OCI-LY3 (cell line): ENCODE data around the gene FHOD3.

Experiments
- CTCF ChIP-seq: fragments of 200-600, 300-600 bp; sonication (generic); IDR thresholded peaks from 2 replicates; pipeline ENCODE4 v1.5.1; 2014; ENCODE audit warnings: antibody characterized with exemption, low read length, low read depth
- EZH2phosphoT487 ChIP-seq: fragments of 200-600 bp; shearing (Covaris generic); IDR thresholded peaks from 2 replicates; pipeline ENCODE4 v1.6.1; 2018; ENCODE audit warnings: antibody characterized with exemption, mixed run types, low read depth

DNA sequence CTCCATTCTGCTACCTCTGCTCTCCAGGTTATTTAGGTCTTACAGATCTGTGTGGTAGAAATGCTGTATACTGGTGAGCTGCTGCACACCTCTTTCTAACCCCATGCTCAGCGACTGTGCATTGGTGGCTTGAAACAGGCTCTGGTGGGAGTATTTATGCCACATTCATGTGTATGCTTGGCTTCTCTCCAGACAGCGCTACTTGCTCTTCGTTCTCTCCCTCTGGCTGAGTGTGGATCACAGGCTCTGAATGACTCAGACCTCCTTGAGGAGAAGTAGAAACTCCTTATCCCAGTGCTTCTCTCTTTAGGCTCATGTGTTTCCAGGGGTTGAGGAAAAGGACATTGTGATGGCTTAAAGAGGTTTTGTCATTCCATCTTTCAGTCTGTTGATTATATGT, 54.9 kb downstream of the FHOD3 start:
- TF ChIP-seq CTCF (no peak), EZH2phosphoT487 (no peak)
